MM.1S (cell line): ENCODE measurements around the gene TFAM.

Experiments used
- DNase-seq: peaks from one replicate; pipeline ENCODE4 v3.0.0-alpha.2; 2015
- H2AFZ ChIP-seq: fragments of 300-600 bp; sonication (generic); 2 replicates; pipeline ENCODE4 v1.6.0; 2016; ENCODE audit warnings: antibody characterized with exemption, low read length
- H3F3A ChIP-seq: fragments of 300-600 bp; sonication (generic); 2 replicates; pipeline ENCODE4 v1.6.1; 2016; ENCODE audit warnings: mild to moderate bottlenecking, antibody characterized with exemption, low read length, moderate library complexity, mixed read lengths; ENCODE audit not compliant: insufficient read depth
- H3K27ac ChIP-seq: fragments of 300-600 bp; sonication (generic); 2 replicates; pipeline ENCODE4 v1.5.1; 2016; ENCODE audit warnings: mild to moderate bottlenecking, low read length
- H3K27me3 ChIP-seq: fragments of 300-600 bp; sonication (generic); replicated peaks from 2 replicates; pipeline ENCODE4 v1.6.0; 2016; ENCODE audit warnings: low read length; ENCODE audit not compliant: insufficient read depth
- H3K36me3 ChIP-seq: fragments of 300-600 bp; sonication (generic); replicated peaks from 2 replicates; pipeline ENCODE4 v1.6.1; 2016; ENCODE audit warnings: mild to moderate bottlenecking, low read length, mixed read lengths; ENCODE audit not compliant: insufficient read depth
- H3K4me1 ChIP-seq: fragments of 300-600 bp; sonication (generic); 2 replicates; pipeline ENCODE4 v1.6.1; 2016; ENCODE audit warnings: low read length, mixed read lengths
- H3K4me2 ChIP-seq: fragments of 300-600 bp; sonication (generic); 2 replicates; pipeline ENCODE4 v1.6.0; 2016; ENCODE audit warnings: low read depth, low read length
- H3K4me3 ChIP-seq: fragments of 300-600 bp; sonication (generic); 2 replicates; pipeline ENCODE4 v1.5.1; 2016; ENCODE audit warnings: low read length, mixed read lengths
- H3K79me2 ChIP-seq: fragments of 300-600 bp; sonication (generic); 2 replicates; pipeline ENCODE4 v1.6.1; 2016; ENCODE audit warnings: mixed run types, low read length, mixed read lengths
- H3K9ac ChIP-seq: fragments of 300-600 bp; sonication (generic); 2 replicates; pipeline ENCODE4 v1.6.1; 2016; ENCODE audit warnings: low read length, mixed read lengths
- H3K9me2 ChIP-seq: fragments of 300-600 bp; sonication (generic); replicated peaks from 2 replicates; pipeline ENCODE4 v1.6.1; 2016; ENCODE audit warnings: mild to moderate bottlenecking, low read length, mixed read lengths; ENCODE audit not compliant: insufficient read depth
- H3K9me3 ChIP-seq: fragments of 300-600 bp; sonication (generic); replicated peaks from 2 replicates; pipeline ENCODE4 v1.6.1; 2016; ENCODE audit warnings: mild to moderate bottlenecking, low read length, mixed read lengths; ENCODE audit not compliant: insufficient read depth
- H4K20me1 ChIP-seq: fragments of 300-600 bp; sonication (generic); 2 replicates; pipeline ENCODE4 v1.6.1; 2016; ENCODE audit warnings: mild to moderate bottlenecking, low read length, moderate library complexity, mixed read lengths; ENCODE audit not compliant: insufficient read depth
- CTCF ChIP-seq: fragments of 300-600 bp; sonication (generic); IDR thresholded peaks from 2 replicates; pipeline ENCODE4 v1.5.1; 2016; ENCODE audit warnings: antibody characterized with exemption, low read length, mixed read lengths
- EZH2 ChIP-seq: fragments of 300-600 bp; sonication (generic); optimal IDR thresholded peaks from 2 replicates; pipeline ENCODE3; 2017; ENCODE audit warnings: low read depth, mild to moderate bottlenecking, antibody characterized with exemption, low read length, mixed read lengths
- EZH2phosphoT487 ChIP-seq: fragments of 300-600 bp; sonication (generic); IDR thresholded peaks from 2 replicates; pipeline ENCODE4 v1.6.1; 2018; ENCODE audit warnings: antibody characterized with exemption, low read length

Gene TFAM

GRCh38 chr10:58396057-58396456, 10.8 kb downstream of the TFAM start:
- Histone ChIP-seq H3K27ac (no peak overlapping the region), H3F3A (no peaks in the 10 kb centered on the region), H2AFZ (no peak overlapping the region), H3K4me3 (no peak overlapping the region), H4K20me1 (no peaks in the 10 kb centered on the region), H3K36me3 (peaks cover 32% of the 10 kb centered on the region), H3K27me3 (no peaks in the 10 kb centered on the region), H3K4me1 (no peaks in the 10 kb centered on the region), H3K4me2 (no peak overlapping the region), H3K9me3 (no peaks in the 10 kb centered on the region), H3K9ac (no peak overlapping the region), H3K79me2 (peaks cover 15% of the 10 kb centered on the region), H3K9me2 (no peaks in the 10 kb centered on the region)
- no peak for DNase-seq
- TF ChIP-seq CTCF (no peak), EZH2 (no peak), EZH2phosphoT487 (no peak)

GRCh38 chr10:58397830-58398229, 12.6 kb downstream of the TFAM start:
- no peak for DNase-seq
- Histone ChIP-seq H3K4me2 (no peak overlapping the region), H3F3A (no peaks in the 10 kb centered on the region), H3K9me2 (no peaks in the 10 kb centered on the region), H3K79me2 (no peaks in the 10 kb centered on the region), H3K9ac (no peak overlapping the region), H3K27ac (no peak overlapping the region), H3K9me3 (no peaks in the 10 kb centered on the region), H3K36me3 (peaks cover 28% of the 10 kb centered on the region), H2AFZ (no peak overlapping the region), H3K4me1 (no peaks in the 10 kb centered on the region), H3K27me3 (no peaks in the 10 kb centered on the region), H4K20me1 (no peaks in the 10 kb centered on the region), H3K4me3 (no peak overlapping the region)
- TF ChIP-seq EZH2phosphoT487 (no peak), EZH2 (no peak), CTCF (no peak)

GRCh38 chr10:58399410-58399809, 14.2 kb downstream of the TFAM start:
- Histone ChIP-seq H3F3A (no peaks in the 10 kb centered on the region), H3K36me3 (peaks cover 21% of the 10 kb centered on the region), H3K27me3 (no peaks in the 10 kb centered on the region), H3K9ac (no peak overlapping the region), H3K4me1 (no peaks in the 10 kb centered on the region), H3K4me3 (no peak overlapping the region), H3K4me2 (no peak overlapping the region), H3K27ac (no peak overlapping the region), H3K9me2 (no peaks in the 10 kb centered on the region), H3K9me3 (no peaks in the 10 kb centered on the region), H3K79me2 (no peaks in the 10 kb centered on the region), H2AFZ (no peak overlapping the region), H4K20me1 (no peaks in the 10 kb centered on the region)
- no peak for TF ChIP-seq CTCF
- TF ChIP-seq EZH2phosphoT487: no peak
- TF ChIP-seq EZH2: no peak
- no peak for DNase-seq
